B cell (primary cell): ENCODE data around the gene RBM26. TPM values are rescaled to one million over a fixed set of nuclear protein-coding genes. Genes with fewer than 3 reads are reported as not detected.

Experiments
- ATAC-seq: fragments of 200-7000 bp; cut with Tn5 transposase; one replicate; pipeline ENCODE4 v1.10.0; 2021; ENCODE audit warnings: low read depth, mild to moderate bottlenecking, moderate number of reproducible peaks, moderate library complexity
- CTCF ChIA-PET: fragments of 350-600 bp; sonication (Branson Sonifier 250); formaldehyde crosslinking; loops from one replicate; lab custom pipeline; 2021; ENCODE audit warnings: antibody characterized with exemption, inconsistent platforms; lab: Charles Lee
- POLR2A ChIA-PET: fragments of 350-600 bp; sonication (Branson Sonifier 250); formaldehyde crosslinking; loops from one replicate; lab custom pipeline; 2021; ENCODE audit warnings: antibody characterized with exemption; lab: Charles Lee
- DNase-seq: peaks from one replicate; pipeline ENCODE4 v3.0.0; 2013
- H2AFZ ChIP-seq: 2 replicates; pipeline ENCODE4 v1.6.1; 2012; ENCODE audit warnings: mild to moderate bottlenecking, low read depth, low read length; ENCODE audit not compliant: insufficient read depth, poor library complexity, severe bottlenecking
- H3K27ac ChIP-seq, 2 donors: 1 replicate in 1 of 2; 2 replicates in 1 of 2; pipeline ENCODE4 v1.5.1; 2012 to 2013; ENCODE audit warnings: low read length in 2 of 2, mild to moderate bottlenecking in 2 of 2, moderate library complexity in 1 of 2
- H3K27me3 ChIP-seq, 4 experiments: fragments of 200-600 bp in 1 of 4; sonication (generic) in 1 of 4; replicated peaks in 1 of 4; 1 replicate in 2 of 4; 2 replicates in 2 of 4; pipeline versions ENCODE4 v1.6.1 to v1.7.0; 2013 to 2016; ENCODE audit warnings: low read length in 3 of 4, mild to moderate bottlenecking in 2 of 4, mixed read lengths in 1 of 4, moderate library complexity in 1 of 4; ENCODE audit not compliant: insufficient read depth in 4 of 4, control insufficient read depth in 3 of 4; ENCODE audit errors: control extremely low read depth in 1 of 4
- H3K36me3 ChIP-seq, 2 experiments: replicated peaks in 1 of 2; 1 replicate in 1 of 2; 2 replicates in 1 of 2; pipeline versions ENCODE4 v1.6.1 to v1.7.1; 2013; ENCODE audit warnings: low read length in 1 of 2; ENCODE audit not compliant: insufficient read depth in 2 of 2, control insufficient read depth in 1 of 2; ENCODE audit errors: control extremely low read depth in 1 of 2, extremely low read depth in 1 of 2
- H3K4me1 ChIP-seq, 2 donors: fragments of 200-600 bp in 1 of 2; sonication (generic) in 1 of 2; 1 replicate in 1 of 2; 2 replicates in 1 of 2; pipeline versions ENCODE4 v1.5.1 to v1.6.1; 2013 to 2017; ENCODE audit warnings: low read length in 2 of 2; ENCODE audit not compliant: control insufficient read depth in 2 of 2, insufficient read depth in 2 of 2
- H3K4me2 ChIP-seq: replicated peaks from 2 replicates; pipeline ENCODE3; 2012; ENCODE audit warnings: mild to moderate bottlenecking, low read depth, low read length; ENCODE audit not compliant: poor library complexity, severe bottlenecking
- H3K4me3 ChIP-seq, 5 experiments: fragments of 200-600 bp in 1 of 5; sonication (generic) in 1 of 5; 1 replicate in 3 of 5; 2 replicates in 2 of 5; pipeline versions ENCODE4 v1.5.1 to v1.7.0; 2011 to 2016; ENCODE audit warnings: low read length in 4 of 5, mild to moderate bottlenecking in 4 of 5, low read depth in 2 of 5, control low read depth in 1 of 5, moderate library complexity in 1 of 5; ENCODE audit not compliant: insufficient read depth in 1 of 5; ENCODE audit errors: control extremely low read depth in 1 of 5, extremely low read depth in 1 of 5
- H3K79me2 ChIP-seq: fragments of 200-600 bp; sonication (generic); one replicate; pipeline ENCODE4 v1.6.0; 2016; ENCODE audit warnings: low read length; ENCODE audit not compliant: control insufficient read depth, insufficient read depth
- H3K9ac ChIP-seq: fragments of 200-600 bp; sonication (generic); 2 replicates; pipeline ENCODE4 v1.6.1; 2017; ENCODE audit warnings: mild to moderate bottlenecking, low read length, moderate library complexity
- H3K9me3 ChIP-seq, 3 donors: one replicate each; pipeline versions ENCODE4 v1.6.1 to v1.7.1; 2013; ENCODE audit warnings: low read length in 2 of 3; ENCODE audit not compliant: control insufficient read depth in 2 of 3, insufficient read depth in 1 of 3; ENCODE audit errors: control extremely low read depth in 1 of 3
- H4K20me1 ChIP-seq: 2 replicates; pipeline ENCODE4 v1.6.0; 2012; ENCODE audit warnings: mild to moderate bottlenecking, low read length; ENCODE audit not compliant: insufficient read depth, control insufficient read depth, poor library complexity, severe bottlenecking
- H3K27ac Mint-ChIP-seq: one replicate; pipeline ENCODE4 v1.8.0; 2021; ENCODE audit warnings: mixed read lengths
- H3K27me3 Mint-ChIP-seq: one replicate; pipeline ENCODE4 v1.8.0; 2021; ENCODE audit warnings: mixed read lengths
- H3K4me1 Mint-ChIP-seq: one replicate; pipeline ENCODE4 v1.8.0; 2021; ENCODE audit warnings: mixed read lengths
- H3K4me3 Mint-ChIP-seq: one replicate; pipeline ENCODE4 v1.8.0; 2021; ENCODE audit warnings: mixed read lengths
- H3K9me3 Mint-ChIP-seq: one replicate; pipeline ENCODE4 v1.8.0; 2022; ENCODE audit warnings: mixed read lengths; ENCODE audit not compliant: insufficient read depth
- CTCF ChIP-seq: fragments of 200-600 bp; IDR thresholded peaks from one replicate; pipeline ENCODE4 v1.8.0; 2022; ENCODE audit warnings: antibody characterized with exemption, mild to moderate bottlenecking
- EZH2 ChIP-seq: IDR thresholded peaks from 2 replicates; pipeline ENCODE4 v1.6.1; 2012; ENCODE audit warnings: borderline replicate concordance, low read depth, mild to moderate bottlenecking, moderate library complexity, low read length; ENCODE audit not compliant: insufficient read depth, poor library complexity, severe bottlenecking
- WGBS: methylation state at CpG from one replicate; pipeline ENCODE4 v1.1.5; 2013; ENCODE audit warnings: missing lambda C conversion rate; ENCODE audit not compliant: insufficient coverage; 5-methylcytosine and 5-hydroxymethylcytosine counted together
- intact Hi-C: fragments of 100-400 bp; cut with micrococcal nuclease; formaldehyde crosslinking; loops from one replicate; pipeline ENCODE4 v1.10.0; 2022
- polyA plus RNA-seq: library from polyadenylated mRNA; depleted of rRNA; stranded (reverse); fragments of >200 nt; gene quantifications from 2 replicates; pipeline ENCODE4 v1.2.3, GENCODE V29; 2012
- total RNA-seq, 2 donors: library from RNA; stranded (reverse); fragments of 120-200 nt in 1 of 2; gene quantifications; 1 replicate in 1 of 2; 2 replicates in 1 of 2; pipeline versions ENCODE4 v1.2.3 to v1.2.4, GENCODE V29; 2013 to 2022

RBM26 gene
- total and polyA plus RNA-seq, 2 donors (not counting 1 experiment from before 2014, with no cell fraction given) = 34.5 to 159 TPM

- Histone ChIP-seq H3K9ac (no peak overlapping the region), H4K20me1 (no peaks in the 10 kb centered on the region), H3K9me3 (peaks cover 0 to 3% (median 0%) of the 10 kb centered on the region in 3 donors), H3K27me3 (no peaks in the 10 kb centered on the region), H3K79me2 (no peaks in the 10 kb centered on the region), H3K36me3 (peaks cover 0 to 21% of the 10 kb centered on the region in 2 experiments), H2AFZ (no peak overlapping the region), H3K27ac (no peak overlapping the region), H3K4me1 (no peaks in the 10 kb centered on the region), H3K4me2 (no peak overlapping the region), H3K4me3 (no peak overlapping the region)
- ATAC-seq = no peak
- Mint-ChIP-seq H3K27me3 (no peaks in the 10 kb centered on the region), H3K27ac (no peak overlapping the region), H3K4me3 (no peak overlapping the region), H3K9me3 (no peaks in the 10 kb centered on the region), H3K4me1 (no peaks in the 10 kb centered on the region)
- intact Hi-C loops = no loop called here
- DNase-seq = no peak
- TF ChIP-seq CTCF (no peak), EZH2 (no peak)
- ChIA-PET POLR2A (no interaction called here), CTCF (no interaction called here)
These were observed 11.7 kb upstream of the RBM26 start for GRCh38 chr13:79417741-79418140.

GRCh38 chr13:79413521-79413920 lies 7.5 kb upstream of the RBM26 start:
- no peaks in the 10 kb centered on the region for H4K20me1 ChIP-seq
- POLR2A ChIA-PET = no interaction called here
- CTCF ChIA-PET = interaction anchor here (1.4 to 3.2 kb wide), 2 partner anchors 10 to 128 kb away, joined by 3 to 16 read pairs; no protein-coding TSS in a partner anchor

More at GRCh38 chr13:79413521-79413920, 7.5 kb upstream of the RBM26 start:
- Histone ChIP-seq H3K4me1 (no peaks in the 10 kb centered on the region), H3K9ac (no peak overlapping the region), H3K4me2 (no peak overlapping the region), H2AFZ (no peak overlapping the region), H3K79me2 (no peaks in the 10 kb centered on the region), H3K9me3 (peaks cover 0 to 2% (median 0%) of the 10 kb centered on the region in 3 donors), H3K27ac (no peak overlapping the region), H3K4me3 (no peak overlapping the region), H3K36me3 (peaks cover 0 to 18% of the 10 kb centered on the region in 2 experiments), H3K27me3 (no peaks in the 10 kb centered on the region)
- intact Hi-C loops = no loop called here
- no peak overlapping the region for H3K27ac Mint-ChIP-seq
- no peaks in the 10 kb centered on the region for H3K9me3 Mint-ChIP-seq
- no peak overlapping the region for H3K4me3 Mint-ChIP-seq
- ATAC-seq (no peak), DNase-seq (no peak)
- TF ChIP-seq CTCF (no peak), EZH2 (no peak)
- no peaks in the 10 kb centered on the region for H3K27me3 Mint-ChIP-seq
- peaks cover 1% of the 10 kb centered on the region for H3K4me1 Mint-ChIP-seq
- WGBS = 90% methylated on average over 2 of the region's 3 CpGs
